Activated naive CD4-positive, alpha-beta T cell treated with anti-CD3 and anti-CD28 coated beads, Interleukin-2, amount 50 U/mL, for 16 hours (primary cell): ENCODE data around the gene FLNB.

ENCODE experiments used
- DNase-seq: peaks from one replicate; pipeline ENCODE4 v3.0.0-alpha.2; 2020

Gene FLNB

GRCh38 chr3:58150130-58150809 is 142.0 kb downstream of the FLNB start:
- no peak for DNase-seq

GRCh38 chr3:58150810-58151199 is 142.6 kb downstream of the FLNB start:
- DNase-seq = no peak

GRCh38 chr3:58151637-58152036 is 143.4 kb downstream of the FLNB start:
- DNase-seq = no peak

GRCh38 chr3:58152225-58153015 is 144.2 kb downstream of the FLNB start:
- DNase-seq = no peak

- no peak for DNase-seq
Measured at GRCh38 chr3:58153371-58153770, 145.1 kb downstream of the FLNB start.

GRCh38 chr3:58154626-58155449 is 146.6 kb downstream of the FLNB start:
- DNase-seq = no peak

- no peak for DNase-seq
Measured at GRCh38 chr3:58155838-58156237, 147.6 kb downstream of the FLNB start.

- no peak for DNase-seq
Measured at GRCh38 chr3:58157700-58158099, 149.5 kb downstream of the FLNB start.

- DNase-seq = no peak
Measured at GRCh38 chr3:58158442-58159153, 150.4 kb downstream of the FLNB start.

- DNase-seq = no peak
Measured at GRCh38 chr3:58160399-58160798, 152.2 kb downstream of the FLNB start.

GRCh38 chr3:58161435-58162398 is 153.5 kb downstream of the FLNB start:
- no peak for DNase-seq

- no peak for DNase-seq
Measured at GRCh38 chr3:58163234-58163633, 155.0 kb downstream of the FLNB start.

- DNase-seq = no peak
Measured at GRCh38 chr3:58164199-58164879, 156.1 kb downstream of the FLNB start.

GRCh38 chr3:58164906-58165821 is 156.9 kb downstream of the FLNB start:
- DNase-seq = no peak

GRCh38 chr3:58167431-58168351 is 159.5 kb downstream of the FLNB start:
- peak; percentile 67 for DNase-seq

GRCh38 chr3:58168498-58168897 is 160.3 kb downstream of the FLNB start:
- DNase-seq = no peak

- no peak for DNase-seq
Measured at GRCh38 chr3:58169371-58169770, 161.1 kb downstream of the FLNB start.

- DNase-seq = no peak
Measured at GRCh38 chr3:58170376-58170775, 162.2 kb downstream of the FLNB start.

- DNase-seq = no peak
Measured at GRCh38 chr3:58171126-58171525, 162.9 kb downstream of the FLNB start.
